ENCODE measurements around the gene ITGA6.

The ITGA6 gene

DNA sequence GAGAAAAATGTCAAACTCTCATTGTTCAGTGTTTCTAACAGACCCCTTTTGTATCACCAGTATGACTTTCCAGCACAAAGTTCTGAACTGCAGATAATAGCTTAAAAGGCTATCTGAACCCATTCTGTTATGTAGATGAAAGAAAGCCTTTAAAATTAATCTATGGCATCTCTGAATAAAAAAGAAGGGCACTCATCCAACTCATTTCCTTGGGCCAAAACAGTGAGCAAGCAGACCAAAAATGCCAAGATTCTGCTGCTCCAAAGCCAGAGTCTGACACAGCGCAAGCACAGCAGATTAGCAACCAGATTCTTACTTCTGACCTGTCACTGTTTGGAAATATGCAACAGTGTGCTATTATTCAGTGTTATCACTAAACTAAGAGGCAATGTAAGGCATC is 22.6 kb upstream of the ITGA6 start:
- TF ChIP-seq, protein P1, sequence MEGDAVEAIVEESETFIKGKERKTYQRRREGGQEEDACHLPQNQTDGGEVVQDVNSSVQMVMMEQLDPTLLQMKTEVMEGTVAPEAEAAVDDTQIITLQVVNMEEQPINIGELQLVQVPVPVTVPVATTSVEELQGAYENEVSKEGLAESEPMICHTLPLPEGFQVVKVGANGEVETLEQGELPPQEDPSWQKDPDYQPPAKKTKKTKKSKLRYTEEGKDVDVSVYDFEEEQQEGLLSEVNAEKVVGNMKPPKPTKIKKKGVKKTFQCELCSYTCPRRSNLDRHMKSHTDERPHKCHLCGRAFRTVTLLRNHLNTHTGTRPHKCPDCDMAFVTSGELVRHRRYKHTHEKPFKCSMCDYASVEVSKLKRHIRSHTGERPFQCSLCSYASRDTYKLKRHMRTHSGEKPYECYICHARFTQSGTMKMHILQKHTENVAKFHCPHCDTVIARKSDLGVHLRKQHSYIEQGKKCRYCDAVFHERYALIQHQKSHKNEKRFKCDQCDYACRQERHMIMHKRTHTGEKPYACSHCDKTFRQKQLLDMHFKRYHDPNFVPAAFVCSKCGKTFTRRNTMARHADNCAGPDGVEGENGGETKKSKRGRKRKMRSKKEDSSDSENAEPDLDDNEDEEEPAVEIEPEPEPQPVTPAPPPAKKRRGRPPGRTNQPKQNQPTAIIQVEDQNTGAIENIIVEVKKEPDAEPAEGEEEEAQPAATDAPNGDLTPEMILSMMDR (IDR thresholded peaks at IDR 0.05; ENCODE audit: control insufficient read depth, extremely low read depth, insufficient read depth) = no peak
- no peak for DNase-seq (ENCODE audit: low read depth)
- H3K4me3 ChIP-seq (ENCODE audit: low read depth, low read length) = no peak overlapping the region

DNA sequence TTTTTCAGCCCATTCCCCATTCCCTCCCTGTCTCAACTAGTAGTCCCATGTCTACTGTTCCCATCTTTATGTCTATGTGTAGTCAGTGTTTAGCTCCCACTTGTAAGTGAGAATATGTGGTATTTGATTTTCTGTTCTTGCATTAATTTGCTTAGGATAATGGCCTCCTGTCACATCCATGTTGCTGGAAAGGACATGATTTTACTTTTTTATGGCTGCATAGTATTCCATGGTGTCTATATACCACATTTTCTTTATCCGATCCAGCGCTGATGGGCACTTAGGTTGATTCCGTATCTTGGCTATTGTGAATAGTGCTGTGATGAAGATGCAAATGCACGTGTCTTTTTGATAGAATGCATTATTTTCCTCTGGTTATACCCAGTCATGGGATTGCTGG is 21.7 kb upstream of the ITGA6 start:
- no peak for DNase-seq (ENCODE audit: low read depth)
- TF ChIP-seq, protein P1 (IDR thresholded peaks at IDR 0.05; ENCODE audit: control insufficient read depth, extremely low read depth, insufficient read depth) = no peak

DNA sequence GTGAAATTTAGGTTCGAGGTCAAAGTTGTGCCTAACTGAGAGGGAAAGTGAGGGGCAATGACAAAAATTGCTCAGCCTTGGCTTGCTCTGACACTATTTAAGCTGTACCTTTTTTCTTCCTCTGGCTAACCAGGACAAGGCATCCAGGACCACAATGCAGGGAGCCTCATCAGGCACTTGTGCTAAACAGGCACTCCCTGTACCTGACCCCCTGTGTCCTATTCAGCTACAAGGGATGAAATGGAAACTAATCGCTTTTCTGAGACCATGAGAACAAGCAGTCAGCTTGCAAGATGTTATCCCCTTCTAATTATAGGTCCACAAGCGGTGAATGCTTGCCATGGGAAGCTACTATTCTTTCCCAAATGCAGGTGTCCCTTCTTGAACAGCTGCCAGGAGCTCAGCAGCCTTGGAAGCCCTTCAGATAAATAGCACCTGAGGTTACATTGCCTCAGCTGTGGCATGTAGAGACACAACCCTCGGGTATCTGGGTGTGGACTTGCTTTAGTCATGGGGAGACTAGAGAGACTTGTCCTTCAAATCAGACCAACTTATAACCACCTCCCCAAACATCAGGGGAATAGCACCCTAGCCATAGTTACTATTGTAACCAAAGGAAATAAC is 19.1 kb upstream of the ITGA6 start:
- TF ChIP-seq, protein P1 (IDR thresholded peaks at IDR 0.05; ENCODE audit: control insufficient read depth, extremely low read depth, insufficient read depth) = no peak
- no peak overlapping the region for H3K4me3 ChIP-seq (ENCODE audit: low read depth, low read length)
- DNase-seq (ENCODE audit: low read depth) = peak; percentile 50

More for the DNA sequence above, 21.7 kb upstream of the ITGA6 start:
- no peak overlapping the region for H3K4me3 ChIP-seq (ENCODE audit: low read depth, low read length)

DNA sequence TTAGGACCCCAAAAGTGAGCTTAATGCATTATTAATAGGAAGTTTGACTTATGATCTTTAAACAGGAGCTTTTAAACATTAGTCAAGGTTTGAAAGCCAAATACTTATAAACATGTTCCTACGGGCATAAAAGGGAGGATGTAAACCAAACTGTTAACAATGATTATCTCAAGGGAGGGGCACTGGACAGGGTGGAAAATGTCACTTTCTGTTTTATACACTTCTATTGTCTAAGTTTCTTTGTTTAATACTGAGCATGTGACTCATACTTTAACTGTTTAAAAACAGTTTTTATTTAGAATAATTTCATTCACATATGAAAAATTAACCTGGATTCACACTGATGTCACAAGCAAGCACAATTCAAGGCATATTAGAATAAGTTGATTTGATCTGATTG is 18.3 kb upstream of the ITGA6 start:
- H3K4me3 ChIP-seq (ENCODE audit: low read depth, low read length) = no peak overlapping the region
- TF ChIP-seq, protein P1 (IDR thresholded peaks at IDR 0.05; ENCODE audit: control insufficient read depth, extremely low read depth, insufficient read depth) = no peak
- DNase-seq (ENCODE audit: low read depth) = no peak

DNA sequence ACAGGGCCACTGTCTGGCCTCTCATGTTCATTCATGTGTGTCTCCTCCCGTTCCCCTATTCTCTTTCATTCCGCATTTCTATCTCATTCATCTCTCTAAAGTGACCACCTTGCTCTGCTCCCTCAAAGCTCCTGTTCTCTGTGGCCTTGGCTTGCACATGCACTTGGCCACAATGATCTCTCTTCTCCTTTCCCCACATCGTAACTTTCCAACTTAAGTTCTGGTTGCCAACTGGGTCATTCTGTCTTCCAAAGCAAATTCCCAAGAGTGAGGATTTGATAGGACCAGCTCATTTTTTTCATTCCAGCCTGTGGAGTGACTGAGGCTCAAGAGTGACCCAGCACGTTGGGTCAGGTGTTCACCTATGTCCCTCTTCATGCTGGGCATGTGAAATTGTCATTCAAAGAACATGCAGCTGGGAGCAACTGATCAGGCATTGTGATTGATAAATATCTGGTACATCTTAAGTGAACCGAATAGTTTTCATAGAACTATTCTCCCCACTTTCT is 14.3 kb upstream of the ITGA6 start:
- no peak for DNase-seq (ENCODE audit: low read depth)
- TF ChIP-seq, protein P1 (IDR thresholded peaks at IDR 0.05; ENCODE audit: control insufficient read depth, extremely low read depth, insufficient read depth) = no peak
- H3K4me3 ChIP-seq (ENCODE audit: low read depth, low read length) = no peak overlapping the region

DNA sequence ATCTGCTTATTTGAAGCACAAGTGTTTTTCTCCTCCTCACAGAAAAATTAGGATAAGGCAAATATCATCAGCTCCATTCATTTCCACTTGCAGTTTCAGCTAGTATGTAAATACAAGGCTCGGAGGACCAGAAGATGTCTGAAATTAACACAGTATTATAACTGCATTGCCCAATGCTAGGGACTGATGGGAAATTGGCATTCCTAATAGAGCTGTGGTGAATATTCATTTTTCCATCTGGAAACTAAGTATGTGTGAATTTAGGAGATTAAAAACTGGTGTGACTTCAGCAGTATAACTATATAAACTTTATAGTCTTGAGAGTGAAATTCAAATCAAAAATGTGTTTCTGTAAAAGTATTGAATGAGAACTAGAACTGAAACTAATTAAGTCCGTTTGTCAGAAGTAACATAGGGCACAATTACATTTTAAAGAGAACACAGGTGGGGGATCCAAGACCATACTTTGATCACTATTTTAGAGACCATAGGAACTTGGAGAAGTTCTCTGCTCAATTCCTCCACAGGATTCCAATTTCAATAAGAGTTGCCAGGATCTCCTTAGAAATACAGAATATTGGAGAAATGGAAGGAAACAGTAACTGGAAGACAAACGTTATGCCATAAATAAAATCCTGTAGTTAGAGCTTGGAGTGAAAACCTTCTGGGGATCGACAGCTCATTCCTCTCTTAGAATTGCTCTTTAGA is 12.1 kb upstream of the ITGA6 start:
- DNase-seq (ENCODE audit: low read depth) = no peak
- TF ChIP-seq, protein P1 (IDR thresholded peaks at IDR 0.05; ENCODE audit: control insufficient read depth, extremely low read depth, insufficient read depth) = no peak
- no peak overlapping the region for H3K4me3 ChIP-seq (ENCODE audit: low read depth, low read length)
